GOT3 (cell line): ENCODE measurements around the gene LEFTY1.

ENCODE experiments used
- DNase-seq: peaks from one replicate; lab custom pipeline; 2025; ENCODE audit warnings: mixed read lengths; lab: John Stamatoyannopoulos, UW

LEFTY1 gene

GRCh38 chr1:225871359-225872074 is 17.4 kb downstream of the LEFTY1 start:
- no peak for DNase-seq

- no peak for DNase-seq
These were observed 18.0 kb downstream of the LEFTY1 start for GRCh38 chr1:225870911-225871310.

- DNase-seq = no peak
These were observed 20.2 kb downstream of the LEFTY1 start for GRCh38 chr1:225868631-225869330.

GRCh38 chr1:225866981-225867380 is 22.0 kb downstream of the LEFTY1 start:
- DNase-seq = no peak

- no peak for DNase-seq
These were observed 22.7 kb downstream of the LEFTY1 start for GRCh38 chr1:225866061-225866837.

- no peak for DNase-seq
These were observed 23.4 kb downstream of the LEFTY1 start for GRCh38 chr1:225865514-225865913.

GRCh38 chr1:225863167-225863566 is 25.8 kb downstream of the LEFTY1 start:
- DNase-seq = no peak

GRCh38 chr1:225862581-225862950 is 26.4 kb downstream of the LEFTY1 start:
- DNase-seq = no peak

GRCh38 chr1:225861834-225862580 is 26.9 kb downstream of the LEFTY1 start:
- DNase-seq = no peak

- no peak for DNase-seq
These were observed 28.0 kb downstream of the LEFTY1 start for GRCh38 chr1:225860876-225861441.

GRCh38 chr1:225860107-225860506 is 28.8 kb downstream of the LEFTY1 start:
- no peak for DNase-seq

- DNase-seq = no peak
These were observed 29.8 kb downstream of the LEFTY1 start for GRCh38 chr1:225859151-225859550.

- no peak for DNase-seq
These were observed 31.7 kb downstream of the LEFTY1 start for GRCh38 chr1:225857256-225857655.

GRCh38 chr1:225855503-225856300 is 33.2 kb downstream of the LEFTY1 start:
- DNase-seq = no peak

- no peak for DNase-seq
These were observed 35.5 kb downstream of the LEFTY1 start for GRCh38 chr1:225853441-225853840.

- no peak for DNase-seq
These were observed 36.4 kb downstream of the LEFTY1 start for GRCh38 chr1:225852413-225853124.

- no peak for DNase-seq
These were observed 37.1 kb downstream of the LEFTY1 start for GRCh38 chr1:225851805-225852204.

- DNase-seq = no peak
These were observed 38.6 kb downstream of the LEFTY1 start for GRCh38 chr1:225850370-225850769.

GRCh38 chr1:225849925-225850324 is 39.0 kb downstream of the LEFTY1 start:
- DNase-seq = no peak
